Raji (cell line): ENCODE measurements around the gene PLTP.
A peak's percentile ranks its signal among the peaks of the same experiment; 100 is the strongest.

Source experiments
- POLR2A ChIP-seq: IDR thresholded peaks from 2 replicates; pipeline ENCODE4 v1.6.1; 2011; ENCODE audit warnings: low read depth, low read length, control low read depth; ENCODE audit not compliant: insufficient read depth

The PLTP gene

DNA sequence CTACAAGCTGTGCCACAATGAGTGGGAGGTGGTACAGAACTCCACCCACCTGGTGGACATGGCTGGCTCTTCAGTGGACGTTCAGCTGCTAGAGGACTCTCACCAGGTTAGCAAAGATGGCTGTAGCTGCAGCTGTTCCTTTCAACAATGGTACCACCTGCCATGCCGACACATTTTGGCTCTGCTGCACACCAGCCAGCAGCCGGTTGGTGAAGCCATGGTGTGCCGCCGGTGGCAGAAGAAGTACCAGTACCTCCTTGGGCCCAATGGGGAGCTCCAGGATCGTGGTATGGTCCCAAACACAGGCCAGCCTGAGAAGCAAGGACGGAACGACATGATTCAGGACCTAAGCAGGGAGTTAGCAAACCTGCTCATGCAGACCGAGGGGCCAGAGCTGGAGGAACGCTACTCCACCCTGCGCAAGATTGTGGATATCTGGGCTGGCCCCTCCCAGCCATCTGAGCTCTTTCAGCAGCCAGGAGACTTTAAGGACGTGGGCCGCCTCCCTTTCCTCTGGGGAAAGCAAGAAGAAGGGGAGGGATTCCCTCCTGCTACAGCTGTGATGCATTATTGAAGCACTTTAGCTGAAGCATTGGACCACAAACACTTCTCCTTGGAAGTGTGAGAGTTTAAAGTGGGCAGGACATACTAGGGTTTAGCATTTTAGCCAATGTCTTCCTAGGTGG lies 33.7 kb downstream of the PLTP start:
- no peak for TF ChIP-seq POLR2A

DNA sequence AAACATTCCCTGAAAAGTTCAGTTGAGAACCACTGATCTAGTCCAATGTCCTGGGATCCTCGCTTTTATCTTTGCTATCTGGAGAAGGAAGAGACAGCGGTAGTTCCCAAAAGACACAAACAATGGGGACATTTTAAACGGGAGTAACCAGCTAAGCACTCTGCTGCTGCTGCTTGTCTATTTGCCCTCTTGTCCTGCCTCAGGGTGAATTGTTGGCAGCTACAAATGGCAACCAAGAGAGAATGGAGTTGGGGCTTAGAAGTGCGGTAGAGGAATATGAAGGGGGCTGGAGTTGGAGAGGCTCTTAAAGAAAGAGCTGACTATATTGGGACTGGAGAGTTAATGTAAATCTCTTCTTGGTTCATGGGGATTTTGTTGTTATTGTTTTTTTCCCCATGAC lies 37.4 kb downstream of the PLTP start:
- no peak for TF ChIP-seq POLR2A

DNA sequence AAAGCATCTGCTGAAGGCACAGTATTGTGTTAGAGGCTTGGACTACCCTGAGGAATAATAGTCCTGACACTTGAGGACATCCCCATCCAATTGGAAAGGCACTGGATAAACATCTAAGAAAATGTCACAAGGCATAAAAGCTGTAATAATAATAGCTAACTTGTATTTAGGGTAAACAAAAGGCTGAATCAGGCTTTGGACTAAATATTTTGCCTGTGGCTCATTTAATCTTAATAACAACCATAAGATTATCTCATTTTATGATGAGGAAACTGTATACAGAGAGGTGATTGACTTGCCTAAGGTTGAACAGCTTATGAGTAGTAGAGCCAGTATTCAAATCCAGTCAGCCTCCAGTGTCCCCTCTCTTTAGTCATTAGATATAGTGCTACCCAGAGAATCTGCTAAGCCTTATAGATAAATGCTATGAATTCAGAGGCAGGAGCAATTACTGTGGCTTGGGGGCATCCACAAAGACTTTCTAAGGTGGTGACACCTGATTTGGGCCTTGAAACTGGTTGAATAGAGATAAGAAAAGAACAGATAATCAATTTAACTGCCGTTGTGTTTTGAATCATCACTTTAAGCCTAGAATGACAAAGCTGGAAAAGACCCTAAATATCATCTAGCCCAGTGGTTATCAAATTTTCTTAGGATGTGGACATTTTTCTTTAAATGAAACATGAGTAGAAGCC lies 38.4 kb downstream of the PLTP start:
- TF ChIP-seq POLR2A, result no peak

DNA sequence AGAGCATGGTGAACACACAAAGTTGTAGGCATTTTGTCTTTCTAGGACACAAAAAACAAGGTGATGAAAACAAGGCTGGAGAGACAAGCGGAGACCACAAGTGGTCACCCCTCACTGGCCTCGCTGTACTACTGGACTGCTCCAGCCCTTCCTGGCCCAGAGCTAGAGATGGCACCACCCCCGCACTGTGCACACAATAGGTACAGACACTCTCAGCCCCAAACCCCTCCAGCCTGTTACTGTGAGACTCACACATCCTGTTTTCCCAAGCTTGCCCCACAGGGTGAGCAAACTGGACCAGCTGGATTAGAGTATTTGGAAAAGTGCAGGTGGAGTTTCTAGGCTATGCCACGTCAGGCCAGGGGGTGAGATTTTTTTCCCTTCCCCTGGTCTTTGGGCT lies 39.3 kb downstream of the PLTP start:
- TF ChIP-seq POLR2A, result no peak

DNA sequence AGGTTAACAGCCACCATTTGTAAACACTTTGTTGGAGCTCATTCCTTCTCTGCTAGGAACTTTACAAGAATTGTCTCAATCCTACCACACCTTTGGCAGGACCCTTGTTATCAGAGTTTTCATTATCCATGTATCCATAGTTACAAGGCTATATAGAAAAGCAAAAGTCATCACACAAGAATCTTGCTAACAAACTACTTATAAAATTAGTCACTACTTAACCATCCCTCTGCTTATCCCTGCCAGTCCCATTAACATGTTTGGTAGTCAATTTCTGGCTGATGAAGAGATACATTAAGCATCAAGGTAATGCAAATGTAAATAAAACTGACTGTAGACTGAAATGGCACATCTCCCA lies 44.2 kb downstream of the PLTP start:
- no peak for TF ChIP-seq POLR2A

DNA sequence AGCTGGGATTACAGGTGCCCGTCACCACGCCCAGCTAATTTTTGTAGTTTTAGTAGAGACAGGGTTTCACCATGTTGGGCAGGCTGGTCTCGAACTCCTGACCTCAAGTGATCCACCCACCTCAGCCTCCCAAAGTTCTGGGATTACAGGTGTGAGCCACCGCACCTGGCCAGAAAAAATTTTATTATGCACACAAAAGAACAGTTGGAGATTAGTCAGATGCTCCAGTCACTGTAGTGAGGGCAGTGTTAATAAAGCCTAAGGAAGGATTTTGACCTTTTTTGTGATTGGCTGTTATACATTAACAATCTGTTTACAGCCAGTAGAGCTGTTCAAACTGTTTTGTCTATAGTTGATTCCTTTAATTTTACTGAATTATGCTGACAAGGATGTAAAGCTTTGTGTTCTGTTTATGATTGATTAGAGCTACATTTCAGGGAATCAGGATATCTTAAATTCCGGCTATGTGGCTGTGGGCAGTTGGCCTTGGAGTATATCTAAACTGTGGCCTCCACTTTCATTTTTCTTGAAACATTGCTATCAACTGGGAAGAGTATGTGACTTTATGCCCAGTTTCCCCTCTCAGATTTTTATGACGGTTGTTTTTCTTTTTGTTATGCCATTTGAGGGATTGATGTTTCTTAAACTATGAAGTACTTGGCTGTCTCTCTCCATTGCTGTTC lies 44.7 kb downstream of the PLTP start:
- TF ChIP-seq POLR2A, result no peak

DNA sequence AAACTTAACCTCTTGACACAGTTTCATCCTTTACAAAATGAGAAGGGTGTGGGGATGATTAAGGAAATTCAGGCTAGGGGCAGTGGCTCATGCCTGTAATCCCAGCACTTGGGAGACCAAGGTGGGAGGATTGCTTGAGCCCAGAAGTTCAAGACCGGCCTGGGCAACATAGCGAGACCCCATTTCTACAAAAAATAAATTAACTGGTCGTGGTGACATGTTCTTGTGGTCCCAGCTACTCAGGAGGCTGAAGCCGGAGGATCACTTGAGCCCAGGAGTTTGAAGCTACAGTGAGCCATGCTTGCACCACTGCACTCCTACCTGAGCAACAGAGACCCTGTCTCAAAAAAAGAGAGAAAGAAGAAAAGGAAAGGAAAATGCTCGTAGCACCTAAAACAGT lies 45.5 kb downstream of the PLTP start:
- TF ChIP-seq POLR2A, result no peak

DNA sequence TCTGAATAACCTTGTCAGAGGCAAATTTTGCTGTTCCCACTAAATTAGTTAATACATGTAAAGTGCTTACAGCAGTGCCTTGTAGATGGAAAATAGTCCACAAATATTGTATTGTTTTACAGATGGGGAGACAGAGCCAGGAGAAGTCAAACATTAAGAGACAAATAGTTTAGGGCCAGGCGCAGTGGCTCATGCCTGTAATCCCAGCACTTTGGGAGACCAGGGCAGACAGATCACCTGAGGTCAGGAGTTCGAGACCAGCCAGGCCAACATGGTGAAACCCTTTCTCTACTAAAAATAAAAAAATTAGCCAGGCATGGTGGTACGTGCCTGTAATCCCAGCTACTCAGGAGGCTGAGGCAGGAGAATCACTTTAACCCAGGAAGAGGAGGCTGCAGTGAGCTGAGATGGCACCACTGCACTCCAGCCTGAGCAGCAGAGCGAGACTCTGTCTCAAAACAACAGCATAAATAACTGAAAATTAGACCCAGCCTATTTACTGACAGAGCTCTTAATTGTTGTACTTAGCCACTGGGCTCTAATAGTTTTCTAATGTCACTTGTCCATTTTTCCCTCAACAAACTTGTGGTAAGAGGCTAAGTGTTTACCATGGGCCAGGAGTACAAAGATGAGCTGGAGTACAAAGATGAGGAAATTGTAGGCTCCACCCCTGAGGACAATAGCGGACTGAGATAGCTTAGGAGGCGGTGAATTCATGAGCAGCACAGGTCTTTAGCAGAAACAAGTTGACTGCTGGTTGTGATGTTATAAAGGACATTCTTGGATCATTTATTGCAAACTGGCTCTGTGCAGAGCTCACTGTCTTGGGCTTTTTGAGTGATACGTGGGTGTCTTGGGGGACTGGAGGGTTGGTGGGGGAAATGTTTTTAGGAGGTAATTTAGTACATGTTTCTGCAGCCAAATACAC lies 48.1 kb downstream of the PLTP start:
- no peak for TF ChIP-seq POLR2A

DNA sequence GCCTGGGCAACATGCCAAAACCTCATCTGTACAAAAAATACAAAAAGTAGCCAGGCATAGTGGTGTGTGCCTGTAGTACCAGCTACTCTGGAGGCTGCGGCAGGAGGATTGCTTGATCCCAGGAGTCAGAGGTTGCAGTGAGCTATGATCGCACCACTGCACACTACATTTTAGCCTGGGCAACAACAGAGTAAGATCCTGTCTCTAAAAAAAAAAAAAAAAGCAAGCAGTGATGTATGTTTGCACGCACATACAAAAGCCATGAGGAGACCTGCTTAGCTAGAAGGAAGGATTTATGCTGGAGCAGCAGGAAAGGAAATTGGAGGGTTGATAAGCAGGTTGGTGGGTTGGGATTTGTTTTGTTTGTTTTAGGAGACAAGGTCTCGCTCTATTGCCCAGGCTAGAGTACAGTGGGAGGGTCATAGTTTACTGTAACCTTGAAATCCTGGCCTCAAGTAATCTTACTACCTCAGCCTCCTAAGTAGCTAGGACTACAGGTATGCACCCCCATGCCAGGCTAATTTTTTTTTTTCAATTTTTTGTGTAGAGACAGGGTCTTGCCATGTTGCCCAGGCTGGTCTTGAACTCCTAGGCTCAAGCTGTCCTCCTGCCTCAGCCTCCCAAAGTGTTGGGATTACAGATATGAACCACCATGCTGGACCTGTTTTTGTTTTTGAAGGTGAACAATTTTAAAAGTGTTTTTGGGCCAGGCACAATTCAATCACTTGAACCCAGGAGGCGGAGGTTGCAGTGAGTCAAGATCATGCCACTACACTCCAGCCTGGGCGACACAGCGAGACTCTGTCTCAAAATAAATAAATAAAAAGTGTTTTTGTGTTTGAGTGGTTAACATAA lies 50.5 kb downstream of the PLTP start:
- no peak for TF ChIP-seq POLR2A

DNA sequence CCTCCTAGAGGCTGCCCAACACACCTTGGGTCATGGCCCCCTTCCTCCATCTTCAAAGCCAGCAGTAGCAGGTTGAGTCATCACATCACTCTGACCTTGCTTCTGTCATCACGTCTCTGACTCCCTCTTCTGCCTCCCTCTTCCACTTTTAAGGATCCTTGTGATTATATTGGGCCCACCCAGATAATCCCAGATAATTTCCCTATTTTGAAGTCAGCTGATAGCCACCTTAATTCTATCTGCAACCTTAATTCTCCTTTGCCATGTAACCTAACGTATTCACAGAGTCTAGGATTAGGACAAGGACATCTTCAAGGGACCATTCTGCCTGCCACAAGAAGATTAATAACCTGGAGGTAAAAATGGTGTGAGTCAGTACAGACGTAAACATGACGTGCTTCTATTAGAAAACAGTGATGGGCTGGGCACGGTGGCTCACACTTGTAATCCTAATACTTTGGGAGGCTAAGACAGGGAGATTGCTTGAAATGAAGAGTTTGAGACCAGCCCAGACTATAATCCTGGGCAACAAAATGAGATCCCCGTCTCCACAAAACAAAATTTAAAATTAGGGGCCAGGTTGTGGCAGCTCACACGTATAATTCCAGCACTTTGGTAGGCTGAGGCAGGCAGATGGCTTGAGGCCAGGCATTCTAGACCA lies 51.3 kb downstream of the PLTP start:
- TF ChIP-seq POLR2A, result no peak

DNA sequence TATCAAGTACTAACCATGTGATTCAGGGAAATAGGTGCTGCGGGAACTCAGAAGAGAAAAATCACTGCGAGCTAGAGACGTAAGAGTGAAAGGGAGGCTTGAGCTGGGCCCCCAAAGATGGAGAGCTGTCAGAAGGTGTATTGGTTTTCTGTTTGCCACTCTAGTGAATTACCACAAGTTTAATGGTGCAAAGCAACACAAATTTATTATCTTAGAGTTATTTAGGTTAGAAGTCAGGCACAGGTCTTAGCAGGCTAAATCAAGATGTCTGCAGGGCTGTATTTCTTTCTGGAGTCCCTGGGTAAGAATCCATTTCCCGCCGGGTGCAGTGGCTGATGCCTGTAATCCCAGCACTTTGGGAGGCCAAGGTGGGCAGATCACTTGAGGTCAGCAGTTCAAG lies 52.0 kb downstream of the PLTP start:
- TF ChIP-seq POLR2A, result no peak

DNA sequence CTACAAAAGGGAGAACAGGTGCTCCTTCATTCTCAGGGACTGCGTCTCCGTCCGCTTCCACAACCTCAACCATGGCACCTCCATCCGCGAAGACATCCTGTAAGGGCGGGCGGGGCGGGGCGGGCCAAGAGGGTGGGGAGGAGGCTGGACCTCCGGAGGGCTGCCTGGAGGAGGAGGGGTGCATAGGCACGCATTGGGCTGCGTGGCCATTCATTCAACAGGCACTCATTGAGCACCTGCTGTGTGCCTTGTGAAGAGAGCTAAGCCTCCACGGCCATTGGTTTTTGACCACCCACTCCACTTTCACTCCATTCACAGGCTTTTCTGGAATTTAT lies 54.1 kb downstream of the PLTP start:
- no peak for TF ChIP-seq POLR2A

DNA sequence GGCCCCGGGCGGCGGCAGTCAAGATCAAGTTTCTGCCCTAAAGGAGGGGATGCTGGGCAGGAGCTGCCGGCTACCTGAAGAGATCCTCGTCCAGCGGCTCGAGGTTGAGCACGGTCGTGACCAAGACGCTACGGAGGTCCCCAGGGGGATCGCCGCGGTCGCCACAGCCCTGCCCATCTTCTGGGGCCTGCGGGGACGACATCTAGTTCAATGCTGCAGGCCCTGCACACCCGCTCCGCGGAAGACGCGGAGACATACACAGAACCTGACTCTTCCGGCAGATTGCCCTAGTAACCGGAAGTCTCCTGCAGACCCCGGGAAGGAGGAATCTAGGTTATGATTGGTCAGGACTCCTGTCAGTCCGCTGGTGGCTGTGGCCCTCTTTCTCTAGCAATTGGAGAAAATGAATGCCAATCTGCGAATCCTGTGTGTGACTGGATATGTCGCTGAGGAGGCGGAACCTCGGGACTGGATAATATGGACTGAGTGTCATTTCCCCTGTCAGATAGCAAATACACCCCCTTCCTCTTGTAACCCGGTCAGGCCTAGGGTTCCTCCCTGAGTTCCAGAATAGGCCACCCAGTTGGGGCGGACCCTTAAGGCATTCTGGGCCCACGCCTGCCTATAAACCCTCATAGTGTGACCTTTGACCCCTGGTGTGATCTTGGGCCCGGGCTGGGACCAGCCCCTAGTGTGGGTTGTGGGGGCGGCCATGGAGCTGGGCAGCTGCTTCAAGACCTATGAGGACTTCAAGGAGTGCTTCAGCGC lies 54.7 kb downstream of the PLTP start, which contains the start of the genes ACOT8 and ZSWIM3:
Gene ACOT8 (minus strand): TSS at position 279 of the 768 bp plus-strand sequence. CDS start 77 bp downstream, at position 202.
Gene ZSWIM3 (plus strand): TSS at position 501 of the 768 bp plus-strand sequence. CDS start 212 bp downstream, at position 713.
- TF ChIP-seq POLR2A, result peak; percentile 77
